H1 (cell line): ENCODE measurements around the gene MYBPHL. TPM values are rescaled to one million over a fixed set of nuclear protein-coding genes. Genes with fewer than 3 reads are reported as not detected.

Source experiments
- CTCF ChIA-PET: fragments of 300-600 bp; sonication (Branson Sonifier 250); formaldehyde crosslinking; loops from one replicate; lab custom pipeline; 2021; ENCODE audit not compliant: partially characterized antibody; lab: Charles Lee
- POLR2A ChIA-PET: fragments of 300-600 bp; sonication (Branson Sonifier 250); formaldehyde crosslinking; loops from one replicate; lab custom pipeline; 2021; ENCODE audit warnings: inconsistent platforms; ENCODE audit not compliant: partially characterized antibody; lab: Charles Lee
- DNase-seq, 2 experiments: peaks; one replicate each; pipeline versions ENCODE4 v3.0.0 to v3.0.0-alpha.2; 2010 to 2022; ENCODE audit warnings: low spot score in 2 of 2, low read depth in 1 of 2, mixed read lengths in 1 of 2
- FAIRE-seq: peaks from 2 replicates; lab custom pipeline; 2011; peaks lifted over from hg19 to GRCh38; lab: Jason Lieb, UNC
- H2AFZ ChIP-seq: 2 replicates; pipeline ENCODE4 v1.8.1; 2012; ENCODE audit warnings: low read length, inconsistent platforms
- H2AK5ac ChIP-seq: 2 replicates; pipeline ENCODE4 v1.6.1; 2013; ENCODE audit warnings: low read depth, low read length
- H2BK120ac ChIP-seq: replicated peaks from 2 replicates; pipeline ENCODE3; 2013; ENCODE audit warnings: low read depth, low read length, inconsistent platforms
- H2BK12ac ChIP-seq: 2 replicates; pipeline ENCODE4 v1.6.1; 2013; ENCODE audit warnings: low read depth, low read length
- H2BK15ac ChIP-seq: 2 replicates; pipeline ENCODE4 v1.6.1; 2013; ENCODE audit warnings: low read length
- H2BK20ac ChIP-seq: 2 replicates; pipeline ENCODE4 v1.6.1; 2013; ENCODE audit warnings: low read length
- H2BK5ac ChIP-seq: 2 replicates; pipeline ENCODE4 v1.6.1; 2013; ENCODE audit warnings: low read depth, low read length
- H3K14ac ChIP-seq: 2 replicates; pipeline ENCODE4 v1.6.1; 2013; ENCODE audit warnings: inconsistent platforms; ENCODE audit not compliant: insufficient read length
- H3K18ac ChIP-seq: 2 replicates; pipeline ENCODE4 v1.6.1; 2013; ENCODE audit warnings: low read length; ENCODE audit errors: extremely low read depth
- H3K23ac ChIP-seq: 2 replicates; pipeline ENCODE4 v1.6.1; 2013; ENCODE audit warnings: inconsistent platforms; ENCODE audit not compliant: insufficient read length
- H3K23me2 ChIP-seq: 2 replicates; pipeline ENCODE4 v1.6.1; 2013; ENCODE audit warnings: low read depth, low read length
- H3K27ac ChIP-seq: 2 replicates; pipeline ENCODE4 v1.6.1; 2011; ENCODE audit warnings: low read depth, low read length, inconsistent platforms
- H3K27me3 ChIP-seq, 4 experiments: replicated peaks in 1 of 4; 1 replicate in 1 of 4; 2 replicates in 3 of 4; pipeline versions ENCODE4 v1.6.1 to v1.8.1; 2011 to 2013; ENCODE audit warnings: low read length in 3 of 4, mild to moderate bottlenecking in 3 of 4, inconsistent platforms in 2 of 4, mixed read lengths in 2 of 4, moderate library complexity in 1 of 4; ENCODE audit not compliant: control insufficient read depth in 3 of 4, insufficient read depth in 3 of 4; ENCODE audit errors: extremely low read depth in 1 of 4
- H3K36me3 ChIP-seq, 4 experiments: 2 replicates each; pipeline versions ENCODE4 v1.6.1 to v1.8.1; 2011 to 2013; ENCODE audit warnings: mild to moderate bottlenecking in 4 of 4, low read length in 3 of 4, moderate library complexity in 2 of 4, control low read depth in 1 of 4, inconsistent platforms in 1 of 4; ENCODE audit not compliant: insufficient read depth in 4 of 4, control insufficient read depth in 2 of 4
- H3K4ac ChIP-seq: replicated peaks from 2 replicates; pipeline ENCODE3; 2013; ENCODE audit warnings: low read length, low read depth, mixed read lengths, inconsistent platforms; ENCODE audit not compliant: insufficient read length
- H3K4me1 ChIP-seq, 4 experiments: replicated peaks in 1 of 4; 1 replicate in 1 of 4; 2 replicates in 3 of 4; pipeline versions ENCODE4 v1.6.1 to v1.8.1; 2011 to 2013; ENCODE audit warnings: low read length in 3 of 4, inconsistent platforms in 2 of 4, mixed read lengths in 1 of 4; ENCODE audit not compliant: insufficient read depth in 4 of 4, control insufficient read depth in 3 of 4
- H3K4me2 ChIP-seq, 2 experiments: 2 replicates each; pipeline versions ENCODE4 v1.6.1 to v1.8.1; 2011 to 2013; ENCODE audit warnings: low read depth in 2 of 2, low read length in 2 of 2, control low read depth in 1 of 2, inconsistent platforms in 1 of 2, mild to moderate bottlenecking in 1 of 2; ENCODE audit not compliant: insufficient read depth in 1 of 2
- H3K4me3 ChIP-seq, 4 experiments: fragments of 200-600, 300-600 bp in 1 of 4; sonication (generic), shearing (Covaris generic), sonication (Bioruptor Twin) in 1 of 4; 2 replicates each; pipeline versions ENCODE4 v1.5.1 to v1.8.1; 2011 to 2016; ENCODE audit warnings: low read length in 4 of 4, low read depth in 3 of 4, control low read depth in 2 of 4, inconsistent platforms in 2 of 4, mild to moderate bottlenecking in 2 of 4, mixed read lengths in 1 of 4, moderate library complexity in 1 of 4; ENCODE audit not compliant: insufficient read depth in 2 of 4; ENCODE audit errors: extremely low read depth in 1 of 4
- H3K56ac ChIP-seq: replicated peaks from 2 replicates; pipeline ENCODE3; 2013; ENCODE audit warnings: low read depth, mild to moderate bottlenecking, mixed read lengths, low read length, inconsistent platforms; ENCODE audit not compliant: insufficient read length
- H3K79me1 ChIP-seq: 2 replicates; pipeline ENCODE4 v1.6.1; 2013; ENCODE audit warnings: low read depth, low read length, control low read depth
- H3K79me2 ChIP-seq, 2 experiments: 2 replicates each; pipeline versions ENCODE4 v1.6.1 to v1.8.1; 2012 to 2013; ENCODE audit warnings: low read length in 2 of 2, mild to moderate bottlenecking in 2 of 2, inconsistent platforms in 1 of 2; ENCODE audit not compliant: insufficient read depth in 2 of 2, control insufficient read depth in 1 of 2
- H3K9ac ChIP-seq, 4 experiments: replicated peaks in 1 of 4; 1 replicate in 1 of 4; 2 replicates in 3 of 4; pipeline versions ENCODE4 v1.6.1 to v1.8.1; 2011 to 2013; ENCODE audit warnings: low read depth in 3 of 4, low read length in 3 of 4, control low read depth in 2 of 4, mild to moderate bottlenecking in 2 of 4, moderate library complexity in 2 of 4, inconsistent platforms in 1 of 4; ENCODE audit errors: extremely low read depth in 1 of 4
- H3K9me3 ChIP-seq, 2 experiments: 2 replicates each; pipeline versions ENCODE4 v1.6.1 to v1.8.1; 2012 to 2013; ENCODE audit warnings: mild to moderate bottlenecking in 2 of 2, moderate library complexity in 2 of 2, control low read depth in 1 of 2, inconsistent platforms in 1 of 2, low read depth in 1 of 2, low read length in 1 of 2, mixed read lengths in 1 of 2; ENCODE audit not compliant: insufficient read depth in 2 of 2
- H4K20me1 ChIP-seq, 2 experiments: replicated peaks in 1 of 2; 2 replicates each; pipeline versions ENCODE3 to v1.8.1; 2011 to 2013; ENCODE audit warnings: inconsistent platforms in 2 of 2, low read length in 2 of 2, mild to moderate bottlenecking in 1 of 2; ENCODE audit not compliant: insufficient read depth in 2 of 2, control insufficient read depth in 1 of 2
- H4K5ac ChIP-seq: 2 replicates; pipeline ENCODE4 v1.6.1; 2013; ENCODE audit warnings: low read length, low read depth, mixed read lengths, inconsistent platforms; ENCODE audit not compliant: insufficient read length
- H4K8ac ChIP-seq: 2 replicates; pipeline ENCODE4 v1.8.0; 2013; ENCODE audit warnings: mild to moderate bottlenecking, moderate library complexity, low read length, inconsistent platforms; ENCODE audit not compliant: insufficient read depth; ENCODE audit errors: extremely low read depth
- H4K91ac ChIP-seq: replicated peaks from 2 replicates; pipeline ENCODE3; 2013; ENCODE audit warnings: low read length, mixed read lengths, inconsistent platforms; ENCODE audit not compliant: insufficient read length
- ATF3 ChIP-seq: IDR thresholded peaks from 2 replicates; pipeline ENCODE4 v1.6.1; 2011; ENCODE audit warnings: low read depth, mild to moderate bottlenecking, low read length; ENCODE audit not compliant: insufficient read depth
- HDAC2 ChIP-seq, 2 experiments: fragments of 300-600 bp in 1 of 2; sonication (generic) in 1 of 2; IDR thresholded peaks; 2 replicates each; pipeline ENCODE4 v1.6.1; 2011 to 2012; ENCODE audit warnings: low read depth in 2 of 2, low read length in 2 of 2, mild to moderate bottlenecking in 2 of 2, moderate library complexity in 2 of 2, borderline replicate concordance in 1 of 2, inconsistent platforms in 1 of 2
- KDM4A ChIP-seq: IDR thresholded peaks from one replicate; pipeline ENCODE4 v1.7.1; 2012; ENCODE audit warnings: low read depth, mild to moderate bottlenecking, moderate library complexity, low read length, inconsistent platforms; ENCODE audit not compliant: severe bottlenecking
- WGBS, 2 experiments: shearing (Covaris generic) in 1 of 2; methylation state at CpG; one replicate each; pipeline versions ENCODE4 v1.1.6 to v1.1.7; 2013 to 2015; ENCODE audit warnings: low lambda C conversion rate in 2 of 2, mixed read lengths in 2 of 2, inconsistent platforms in 1 of 2, low coverage in 1 of 2, missing lambda C conversion rate in 1 of 2; ENCODE audit not compliant: insufficient replicate concordance in 2 of 2, insufficient coverage in 1 of 2, insufficient read length in 1 of 2; ENCODE audit errors: extremely low coverage in 1 of 2, missing lambda C conversion rate in 1 of 2; 5-methylcytosine and 5-hydroxymethylcytosine counted together
- polyA plus RNA-seq, 7 experiments: library from polyadenylated mRNA; depleted of rRNA in 3 of 7; stranded (reverse) in 5 of 7; unstranded in 2 of 7; fragments of >200 nt in 5 of 7; fragments of 200-250 nt in 2 of 7; gene quantifications; 1 replicate in 5 of 7; 2 replicates in 1 of 7; 4 replicates in 1 of 7; pipeline versions ENCODE4 v1.2.1 to v1.2.3, GENCODE V29; 2011 to 2013; ENCODE audit warnings: missing spikeins in 2 of 7, mixed read lengths in 2 of 7
- total RNA-seq: library from RNA; stranded (reverse); fragmentation: NEBNext Ultra II Directional; extraction: Animal tissue kit (Norgen Biotek cat#: 25700); gene quantifications from 2 replicates; pipeline ENCODE4 v1.2.1, GENCODE V29; 2021

Gene MYBPHL
- total and polyA plus RNA-seq, 2 of the 8 experiments (the other 6 are each of a cell fraction or from before 2014, with no cell fraction given), result 0.24 to 0.30 TPM

GRCh38 chr1:109356505-109356904 is 49.7 kb upstream of the MYBPHL start:
- no peak overlapping the region for H3K27ac ChIP-seq
- H4K20me1 ChIP-seq, result no peaks in the 10 kb centered on the region

More at GRCh38 chr1:109356505-109356904, 49.7 kb upstream of the MYBPHL start:
- CTCF ChIA-PET, result interaction anchor here (0.6 to 1.6 kb wide), 5 partner anchors 19 to 136 kb away, joined by 3 to 4 read pairs (median 3); no protein-coding TSS in a partner anchor
- no peak overlapping the region for H3K14ac ChIP-seq
- H3K4me2 ChIP-seq, result no peak overlapping the region
- H3K9ac ChIP-seq, result no peak overlapping the region
- no peak overlapping the region for H4K8ac ChIP-seq
- H3K36me3 ChIP-seq, result peaks cover 0 to 15% (median 7%) of the 10 kb centered on the region in 4 experiments; a peak in 6 of 8 replicates
- no peaks in the 10 kb centered on the region for H3K79me2 ChIP-seq
- no peak overlapping the region for H3K18ac ChIP-seq
- no peak overlapping the region for H4K5ac ChIP-seq
- H4K91ac ChIP-seq, result no peak overlapping the region
- no peak overlapping the region for H3K23ac ChIP-seq
- H2BK15ac ChIP-seq, result no peak overlapping the region
- H2BK120ac ChIP-seq, result no peak overlapping the region
- H2AK5ac ChIP-seq, result no peak overlapping the region
- TF ChIP-seq KDM4A, result no peak
- no peak for TF ChIP-seq ATF3
- no peak for TF ChIP-seq HDAC2 (IDR thresholded peaks at IDR 0.05; ENCODE audit: borderline replicate concordance in 1 of 2, low read depth in 2 of 2, low read length in 2 of 2)
- POLR2A ChIA-PET, result interaction anchor here (1.3 to 2.1 kb wide), 2 partner anchors 9 to 42 kb away, joined by 3 to 6 read pairs; partner anchors contain the start of gene SORT1
- DNase-seq, result no peak
- peaks cover 1 to 6% (median 4%) of the 10 kb centered on the region in 4 experiments; a peak in 5 of 7 replicates for H3K4me1 ChIP-seq
- H2BK20ac ChIP-seq, result no peak overlapping the region
- H3K27me3 ChIP-seq, result no peaks in the 10 kb centered on the region
- no peak overlapping the region for H2BK12ac ChIP-seq
- H3K23me2 ChIP-seq, result no peaks in the 10 kb centered on the region
- H3K4ac ChIP-seq, result no peak overlapping the region
- H3K79me1 ChIP-seq, result no peaks in the 10 kb centered on the region; the same call in 1 of the 2 replicates
- H2AFZ ChIP-seq, result no peak overlapping the region
- H2BK5ac ChIP-seq, result no peak overlapping the region
- 88% methylated on average over 1 of the region's 1 CpG; no CpG with 5 or more reads in 1 of the 2 experiments for WGBS, 2 experiments
- H3K4me3 ChIP-seq, result no peak overlapping the region
- no peaks in the 10 kb centered on the region for H3K9me3 ChIP-seq
- no peak for FAIRE-seq
- no peak overlapping the region for H3K56ac ChIP-seq
